ENCODE data around the gene MRPL33.
A peak's percentile ranks its signal among the peaks of the same experiment; 100 is the strongest.

Gene MRPL33

GRCh38 chr2:27804146-27804545 is 32.6 kb downstream of the MRPL33 start:
- CTCF ChIA-PET = interaction anchor here (0.9 to 1.7 kb wide), 5 partner anchors 10 to 68 kb away, joined by 3 to 5 read pairs (median 4); no protein-coding TSS in a partner anchor
- POLR2A ChIA-PET = no interaction called here
- DNase-seq (ENCODE audit: extremely low spot score) = no peak
- TF ChIP-seq, protein P1, sequence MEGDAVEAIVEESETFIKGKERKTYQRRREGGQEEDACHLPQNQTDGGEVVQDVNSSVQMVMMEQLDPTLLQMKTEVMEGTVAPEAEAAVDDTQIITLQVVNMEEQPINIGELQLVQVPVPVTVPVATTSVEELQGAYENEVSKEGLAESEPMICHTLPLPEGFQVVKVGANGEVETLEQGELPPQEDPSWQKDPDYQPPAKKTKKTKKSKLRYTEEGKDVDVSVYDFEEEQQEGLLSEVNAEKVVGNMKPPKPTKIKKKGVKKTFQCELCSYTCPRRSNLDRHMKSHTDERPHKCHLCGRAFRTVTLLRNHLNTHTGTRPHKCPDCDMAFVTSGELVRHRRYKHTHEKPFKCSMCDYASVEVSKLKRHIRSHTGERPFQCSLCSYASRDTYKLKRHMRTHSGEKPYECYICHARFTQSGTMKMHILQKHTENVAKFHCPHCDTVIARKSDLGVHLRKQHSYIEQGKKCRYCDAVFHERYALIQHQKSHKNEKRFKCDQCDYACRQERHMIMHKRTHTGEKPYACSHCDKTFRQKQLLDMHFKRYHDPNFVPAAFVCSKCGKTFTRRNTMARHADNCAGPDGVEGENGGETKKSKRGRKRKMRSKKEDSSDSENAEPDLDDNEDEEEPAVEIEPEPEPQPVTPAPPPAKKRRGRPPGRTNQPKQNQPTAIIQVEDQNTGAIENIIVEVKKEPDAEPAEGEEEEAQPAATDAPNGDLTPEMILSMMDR (IDR thresholded peaks at IDR 0.05; ENCODE audit: control extremely low read depth, extremely low read depth, low read depth, missing control alignments) = no peak

- CTCF ChIA-PET = interaction anchor here (1.1 to 2.1 kb wide), 5 partner anchors 11 to 67 kb away, joined by 3 to 7 read pairs (median 4); no protein-coding TSS in a partner anchor
- no peak for DNase-seq (ENCODE audit: extremely low spot score)
- TF ChIP-seq, protein P1 (IDR thresholded peaks at IDR 0.05; ENCODE audit: control extremely low read depth, extremely low read depth, low read depth, missing control alignments) = no peak
- POLR2A ChIA-PET = no interaction called here
Measured at GRCh38 chr2:27805180-27805579, 33.7 kb downstream of the MRPL33 start.

DNA sequence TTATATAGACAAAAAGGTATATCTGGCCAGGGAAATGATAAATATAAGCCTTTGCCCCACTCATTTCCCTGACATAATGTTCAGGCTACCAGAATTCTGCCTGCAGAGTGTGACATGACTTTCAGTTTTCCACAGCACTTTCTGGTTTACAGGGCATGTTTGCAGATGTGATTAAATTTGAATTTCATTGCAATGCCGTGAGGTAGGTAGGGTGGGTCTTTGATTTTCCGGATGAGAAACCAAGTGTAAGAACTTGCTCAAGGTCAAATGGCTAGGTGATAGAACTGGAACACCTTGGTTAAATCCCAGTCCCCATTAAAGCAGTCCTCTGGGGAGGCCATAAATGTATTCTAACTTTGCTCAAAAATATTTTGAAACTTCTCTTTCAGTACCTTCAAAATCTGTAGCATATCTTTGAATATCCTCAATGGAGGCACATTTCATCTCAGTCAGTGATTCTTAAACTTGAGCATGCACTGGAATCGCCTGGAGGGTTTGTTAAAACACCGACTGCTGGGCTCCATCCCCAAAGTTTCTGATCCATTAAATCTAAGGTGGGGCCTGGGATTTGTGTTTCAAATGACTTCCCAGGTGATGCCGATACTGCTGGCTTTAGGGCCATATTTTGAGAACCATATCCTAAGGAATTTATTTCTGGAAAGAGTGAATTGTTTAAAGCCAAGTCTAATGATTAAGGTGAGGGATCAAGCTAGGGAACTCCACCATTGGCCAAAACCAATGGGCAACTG is 35.0 kb downstream of the MRPL33 start:
- TF ChIP-seq, protein P1 (IDR thresholded peaks at IDR 0.05; ENCODE audit: control extremely low read depth, extremely low read depth, low read depth, missing control alignments) = no peak
- POLR2A ChIA-PET = no interaction called here
- no peak for DNase-seq (ENCODE audit: extremely low spot score)
- CTCF ChIA-PET = interaction anchor here (1.0 to 2.1 kb wide), 4 partner anchors 11 to 624 kb away, joined by 3 to 7 read pairs (median 4); no protein-coding TSS in a partner anchor

GRCh38 chr2:27807476-27807875 is 36.0 kb downstream of the MRPL33 start:
- TF ChIP-seq, protein P1 (IDR thresholded peaks at IDR 0.05; ENCODE audit: control extremely low read depth, extremely low read depth, low read depth, missing control alignments) = peak; percentile 35
- ChIA-PET CTCF (interaction anchor here (1.0 to 2.1 kb wide), 4 partner anchors 10 to 623 kb away, joined by 3 to 7 read pairs (median 4); no protein-coding TSS in a partner anchor), POLR2A (no interaction called here)
- DNase-seq (ENCODE audit: extremely low spot score) = no peak

DNA sequence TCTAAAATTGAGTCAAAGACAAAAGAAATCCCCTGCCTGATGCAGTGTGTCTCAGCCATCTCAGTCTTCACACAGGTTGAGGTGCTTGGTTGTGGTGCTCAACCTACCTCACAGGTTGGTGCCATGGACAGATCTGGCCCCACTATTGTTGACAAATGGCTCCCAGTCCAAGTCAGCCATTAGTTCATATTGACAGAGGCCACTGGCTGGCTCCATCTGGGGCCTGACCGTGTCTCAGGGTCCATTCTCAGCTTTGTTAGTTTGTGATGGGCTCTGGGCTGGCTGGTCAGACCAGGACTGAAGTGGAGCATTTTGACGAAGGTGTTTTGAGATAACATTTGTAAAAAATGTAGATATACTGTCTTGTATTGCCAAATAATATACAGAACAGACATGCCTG is 36.9 kb downstream of the MRPL33 start:
- ChIA-PET POLR2A (no interaction called here), CTCF (no interaction called here)
- TF ChIP-seq, protein P1 (IDR thresholded peaks at IDR 0.05; ENCODE audit: control extremely low read depth, extremely low read depth, low read depth, missing control alignments) = no peak
- DNase-seq (ENCODE audit: extremely low spot score) = no peak

DNA sequence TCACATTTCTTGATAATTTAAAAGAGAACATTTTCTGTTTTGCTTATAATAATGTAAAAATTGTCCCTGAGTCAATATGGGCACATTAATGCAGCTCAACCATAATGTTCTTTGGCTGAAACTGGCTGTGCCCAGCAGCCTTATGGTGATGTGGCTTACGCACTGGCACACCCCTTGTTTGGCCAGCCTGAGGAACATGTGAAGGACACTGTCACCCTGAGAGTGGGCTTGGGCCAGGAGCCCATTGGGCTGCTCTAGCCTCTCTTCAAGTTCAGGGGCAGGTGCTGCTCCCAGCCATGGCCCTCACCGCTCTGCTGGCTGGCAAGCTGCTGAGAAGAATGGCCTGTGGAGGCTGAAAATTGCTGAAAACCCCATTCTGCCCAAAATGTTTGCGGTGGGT is 37.5 kb downstream of the MRPL33 start:
- CTCF ChIA-PET = interaction anchor here (1.9 kb wide), 1 partner anchor 54 kb away, joined by 6 read pairs; no protein-coding TSS in a partner anchor
- DNase-seq (ENCODE audit: extremely low spot score) = no peak
- POLR2A ChIA-PET = no interaction called here
- TF ChIP-seq, protein P1 (IDR thresholded peaks at IDR 0.05; ENCODE audit: control extremely low read depth, extremely low read depth, low read depth, missing control alignments) = no peak
